Brain microvascular endothelial cell (primary cell): ENCODE measurements around the gene AGRN.

ENCODE experiments used
- DNase-seq: peaks from one replicate; pipeline ENCODE4 v3.0.0-alpha.2; 2020
- H3K27ac ChIP-seq: fragments of 250-450 bp; sonication (Bioruptor Pico); 2 replicates; pipeline ENCODE4 v1.5.1; 2020; ENCODE audit warnings: mild to moderate bottlenecking, moderate library complexity
- H3K27me3 ChIP-seq: fragments of 250-450 bp; sonication (Bioruptor Pico); replicated peaks from 2 replicates; pipeline ENCODE4 v1.5.1; 2020; ENCODE audit warnings: mild to moderate bottlenecking
- H3K36me3 ChIP-seq: fragments of 250-450 bp; sonication (Bioruptor Pico); replicated peaks from 2 replicates; pipeline ENCODE4 v1.5.1; 2020; ENCODE audit warnings: mild to moderate bottlenecking
- H3K4me3 ChIP-seq: 2 replicates; pipeline ENCODE4 v1.5.1; 2011; ENCODE audit warnings: low read depth, mild to moderate bottlenecking, control low read depth, low read length, moderate library complexity
- in situ Hi-C: cut with HindIII; loops from 2 replicates; pipeline ENCODE4 v1.10.0; 2017; ENCODE audit warnings: low sequenced_read_pairs, low pct_ligation_motif_present
- TF ChIP-seq, protein P1 (sequence below): IDR thresholded peaks from 2 replicates; pipeline ENCODE4 v1.5.1; 2011; ENCODE audit warnings: low read depth, mild to moderate bottlenecking, moderate library complexity, low read length, control low read depth, inconsistent platforms; ENCODE audit errors: missing control alignments

The AGRN gene

DNA sequence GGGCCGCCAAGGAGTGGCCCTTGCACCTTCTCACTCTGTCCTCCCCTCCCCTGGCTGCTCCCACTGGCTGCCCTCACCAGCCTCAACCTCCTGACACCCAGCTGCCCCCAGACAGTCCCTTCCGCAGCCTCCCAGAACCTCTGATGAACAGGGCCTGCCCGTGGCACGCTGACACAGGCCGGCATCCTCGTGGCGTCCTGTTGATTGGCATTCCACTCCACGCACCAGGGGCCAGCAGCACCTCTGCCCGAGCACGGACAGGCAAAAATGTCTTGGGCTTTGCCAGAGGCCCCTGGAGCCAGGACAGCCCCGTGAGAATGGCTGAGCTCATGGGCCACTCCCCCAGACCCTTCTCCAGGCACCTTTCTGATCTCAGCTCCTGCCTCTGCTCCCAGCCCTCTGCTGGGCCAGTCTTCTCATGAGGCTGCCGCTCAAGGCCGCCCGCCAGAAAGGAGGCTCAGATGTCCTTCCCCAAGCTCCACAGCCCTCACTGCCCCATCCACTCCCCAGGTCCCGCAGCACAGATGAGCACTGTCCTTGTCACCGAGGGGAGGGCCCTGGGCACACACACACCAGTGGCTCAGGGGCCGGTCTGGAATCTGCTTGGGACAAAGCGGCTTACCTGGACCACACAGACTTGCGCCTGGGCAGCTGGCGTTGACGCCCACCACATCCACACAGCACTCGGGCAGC, 70.0 kb downstream of the AGRN start:
- no peak for DNase-seq
- no peak overlapping the region for H3K4me3 ChIP-seq
- H3K27me3 ChIP-seq: no peaks in the 10 kb centered on the region
- TF ChIP-seq, protein P1, sequence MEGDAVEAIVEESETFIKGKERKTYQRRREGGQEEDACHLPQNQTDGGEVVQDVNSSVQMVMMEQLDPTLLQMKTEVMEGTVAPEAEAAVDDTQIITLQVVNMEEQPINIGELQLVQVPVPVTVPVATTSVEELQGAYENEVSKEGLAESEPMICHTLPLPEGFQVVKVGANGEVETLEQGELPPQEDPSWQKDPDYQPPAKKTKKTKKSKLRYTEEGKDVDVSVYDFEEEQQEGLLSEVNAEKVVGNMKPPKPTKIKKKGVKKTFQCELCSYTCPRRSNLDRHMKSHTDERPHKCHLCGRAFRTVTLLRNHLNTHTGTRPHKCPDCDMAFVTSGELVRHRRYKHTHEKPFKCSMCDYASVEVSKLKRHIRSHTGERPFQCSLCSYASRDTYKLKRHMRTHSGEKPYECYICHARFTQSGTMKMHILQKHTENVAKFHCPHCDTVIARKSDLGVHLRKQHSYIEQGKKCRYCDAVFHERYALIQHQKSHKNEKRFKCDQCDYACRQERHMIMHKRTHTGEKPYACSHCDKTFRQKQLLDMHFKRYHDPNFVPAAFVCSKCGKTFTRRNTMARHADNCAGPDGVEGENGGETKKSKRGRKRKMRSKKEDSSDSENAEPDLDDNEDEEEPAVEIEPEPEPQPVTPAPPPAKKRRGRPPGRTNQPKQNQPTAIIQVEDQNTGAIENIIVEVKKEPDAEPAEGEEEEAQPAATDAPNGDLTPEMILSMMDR: no peak
- in situ Hi-C loops: no loop called here
- H3K36me3 ChIP-seq: no peaks in the 10 kb centered on the region
- no peak overlapping the region for H3K27ac ChIP-seq

DNA sequence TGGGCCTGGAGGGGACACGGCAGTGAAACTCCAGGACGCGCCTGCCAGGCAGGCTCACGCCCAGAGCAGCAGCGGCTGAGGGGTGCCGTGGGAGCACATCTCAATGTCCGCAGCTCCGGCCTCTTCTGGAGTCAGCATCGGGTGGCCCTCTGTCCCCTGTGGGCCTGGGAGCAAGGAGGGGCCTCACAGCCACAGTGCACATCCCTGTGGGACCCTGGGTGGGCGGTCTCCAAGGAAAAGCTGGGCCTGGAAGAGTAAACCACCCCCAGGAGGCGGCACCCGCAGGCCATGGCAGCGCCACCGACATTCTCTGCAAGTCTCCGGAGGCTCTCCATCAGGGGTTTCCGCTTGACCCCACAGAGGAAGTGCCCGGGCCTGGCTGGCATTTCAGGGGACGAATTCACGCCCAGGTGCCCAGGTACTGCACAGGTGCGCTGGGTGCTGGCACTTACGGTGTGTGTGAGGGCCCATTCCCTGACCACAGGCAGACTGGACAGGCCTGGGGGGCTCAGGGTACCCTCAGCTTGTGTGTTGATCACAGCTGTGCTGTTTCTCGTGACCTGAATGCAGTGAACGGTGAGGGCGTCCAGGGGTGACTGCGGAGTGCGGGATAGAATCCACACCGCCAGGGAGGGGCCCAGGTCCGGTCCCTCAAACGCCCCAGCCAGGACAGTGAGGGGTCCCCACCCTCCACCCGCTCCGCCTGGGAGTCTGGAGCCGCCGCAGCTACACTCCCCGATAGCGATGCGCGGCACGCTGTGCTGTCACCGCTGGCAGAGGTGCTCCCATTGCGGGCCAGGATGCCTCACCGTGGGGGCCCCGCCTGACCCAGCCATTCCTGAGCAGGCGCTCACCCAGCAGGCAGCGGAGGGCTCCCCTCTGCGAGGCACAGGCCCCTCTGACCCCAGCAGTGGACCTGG, 70.8 kb downstream of the AGRN start:
- H3K36me3 ChIP-seq: no peaks in the 10 kb centered on the region
- no peak for DNase-seq
- H3K4me3 ChIP-seq: no peak overlapping the region
- no peak overlapping the region for H3K27ac ChIP-seq
- no peaks in the 10 kb centered on the region for H3K27me3 ChIP-seq
- TF ChIP-seq, protein P1: no peak
- in situ Hi-C loops: no loop called here

DNA sequence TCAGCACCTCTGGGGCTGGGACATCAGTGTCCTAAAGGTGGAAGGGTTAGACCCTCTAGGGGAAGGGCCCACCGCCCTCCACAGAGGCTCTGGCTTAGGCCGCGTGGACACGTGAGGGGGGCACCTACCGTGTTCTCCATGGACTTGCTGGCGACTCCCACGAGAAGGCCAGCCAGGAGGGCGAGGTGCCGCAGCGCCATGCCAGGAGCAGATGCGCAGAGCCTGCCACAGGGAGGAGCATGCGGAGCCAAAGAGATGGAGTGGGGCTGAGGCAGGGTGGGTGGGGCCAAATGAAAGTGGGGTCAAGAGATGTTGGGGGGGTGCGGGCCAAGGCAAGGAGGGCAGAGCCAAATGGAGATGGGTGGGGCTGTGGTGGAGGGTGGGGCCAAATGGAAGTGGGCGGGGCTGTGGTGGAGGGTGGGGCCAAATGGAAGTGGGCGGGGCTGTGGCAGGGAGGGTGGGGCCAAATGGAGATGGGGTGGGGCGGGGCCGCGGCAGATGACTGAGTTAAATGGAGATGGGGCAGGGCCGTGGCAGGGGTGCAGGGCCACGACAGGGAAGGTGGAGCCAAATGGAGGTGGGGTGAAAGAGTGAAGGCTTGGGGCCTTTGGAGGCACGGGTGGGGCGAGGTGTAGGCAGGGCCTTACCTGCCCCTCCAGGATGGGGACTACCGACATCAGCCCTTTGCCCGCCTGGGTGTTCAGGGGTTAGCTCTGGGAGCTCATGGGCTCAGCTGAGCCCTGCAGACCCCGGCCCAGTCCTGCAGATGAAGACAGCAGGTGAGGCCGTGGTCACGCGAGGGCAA, 71.6 kb downstream of the AGRN start:
- TF ChIP-seq, protein P1: no peak
- no peak overlapping the region for H3K4me3 ChIP-seq
- H3K27me3 ChIP-seq: no peaks in the 10 kb centered on the region
- H3K36me3 ChIP-seq: no peaks in the 10 kb centered on the region
- DNase-seq: no peak
- no peak overlapping the region for H3K27ac ChIP-seq
- in situ Hi-C loops: no loop called here

DNA sequence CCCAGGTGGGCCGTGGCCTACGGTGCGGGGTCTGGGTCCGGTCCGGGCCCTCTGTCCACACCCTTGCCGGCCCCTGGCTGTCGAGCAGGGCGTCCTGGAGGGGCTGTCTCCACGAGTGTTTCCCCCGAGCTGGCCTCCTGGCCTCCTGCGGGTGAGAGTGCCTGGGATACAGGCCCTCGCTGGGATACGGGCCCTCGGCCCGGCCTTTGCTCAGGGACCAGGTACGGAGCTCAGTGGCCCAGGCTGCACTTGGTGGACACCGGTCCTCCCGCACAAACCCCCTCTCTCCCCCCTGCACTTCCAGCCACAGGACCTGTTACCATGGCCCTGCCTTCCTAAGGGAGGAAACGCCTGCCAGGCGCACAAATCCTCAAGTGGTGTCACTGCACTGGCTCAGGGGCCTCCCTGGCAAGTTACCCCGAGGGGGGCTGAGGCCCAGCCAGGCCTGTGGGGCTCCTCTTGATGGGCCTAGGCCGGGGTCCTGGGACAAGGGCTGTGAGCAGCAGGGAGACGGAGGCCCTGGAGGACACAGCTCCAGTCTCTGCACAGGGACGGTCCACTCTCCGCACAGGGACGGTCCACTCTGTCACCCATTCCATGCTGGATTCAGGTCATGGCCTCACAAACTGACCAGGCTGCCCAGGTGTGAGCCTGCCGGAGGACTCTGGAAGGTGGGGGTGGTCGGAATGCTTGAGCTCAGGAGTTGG, 72.4 kb downstream of the AGRN start:
- H3K36me3 ChIP-seq: no peaks in the 10 kb centered on the region
- in situ Hi-C loops: no loop called here
- no peak overlapping the region for H3K4me3 ChIP-seq
- no peaks in the 10 kb centered on the region for H3K27me3 ChIP-seq
- TF ChIP-seq, protein P1: no peak
- DNase-seq: no peak
- no peak overlapping the region for H3K27ac ChIP-seq

GRCh38 chr1:1092894-1093609, 73.1 kb downstream of the AGRN start:
- no peaks in the 10 kb centered on the region for H3K36me3 ChIP-seq
- no peaks in the 10 kb centered on the region for H3K27me3 ChIP-seq
- TF ChIP-seq, protein P1: no peak
- H3K4me3 ChIP-seq: no peak overlapping the region
- in situ Hi-C loops: no loop called here
- no peak overlapping the region for H3K27ac ChIP-seq
- DNase-seq: no peak
